ENCODE results near the gene RPP40. TPM values are rescaled to one million over a fixed set of nuclear protein-coding genes. Genes with fewer than 3 reads are reported as not detected.

The RPP40 gene
- total RNA-seq, 2 experiments from 2014 or later, result 12.2 to 22.7 TPM

DNA sequence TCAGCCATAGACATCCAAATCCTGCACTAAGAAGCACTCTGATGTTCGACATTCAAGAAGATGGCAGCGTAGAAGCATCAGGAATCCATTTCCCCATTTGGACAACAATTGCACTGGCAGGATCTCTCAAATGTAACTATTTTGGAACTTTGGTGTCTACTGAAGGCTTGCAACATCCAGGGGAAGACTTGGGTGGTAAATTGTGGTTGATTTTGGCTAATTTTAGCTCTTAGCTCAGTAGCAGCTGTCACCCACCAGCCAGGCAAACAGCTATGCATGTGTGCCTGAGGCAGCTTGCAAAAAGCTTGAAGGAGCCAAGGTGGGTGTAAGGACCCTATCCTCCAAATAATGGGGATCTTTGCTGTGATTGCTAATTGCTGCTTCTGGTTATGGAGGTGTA is 46.2 kb upstream of the RPP40 start:
- no peaks in the 10 kb centered on the region for H4K20me1 ChIP-seq (ENCODE audit: insufficient read depth, low read length)
- no peaks in the 10 kb centered on the region for H3K79me2 ChIP-seq (ENCODE audit: insufficient read depth, low read depth, low read length)
- no peak overlapping the region for H3K4me3 ChIP-seq (ENCODE audit: low read depth, low read length, poor library complexity, severe bottlenecking)
- peaks cover 12% of the 10 kb centered on the region; the same call in 1 of the 2 replicates for H3K9me3 ChIP-seq (ENCODE audit: low read length)
- BruUV-seq (replicated peaks), result no TSS peak
- ChIA-PET CTCF (ENCODE audit: unreplicated experiment) (no interaction called here), POLR2A (no interaction called here)
- H3K4me2 ChIP-seq (ENCODE audit: low read length), result no peak overlapping the region
- DNase-seq (ENCODE audit: low spot score), result no peak
- no peak overlapping the region for H2AFZ ChIP-seq (ENCODE audit: low read length)
- H3K36me3 ChIP-seq (ENCODE audit: insufficient read depth, low read length), result no peaks in the 10 kb centered on the region
- intact Hi-C loops (cut with micrococcal nuclease; ENCODE audit: unreplicated experiment), result no loop called here
- no peak overlapping the region for H3K27ac ChIP-seq (ENCODE audit: low read depth, low read length, poor library complexity, severe bottlenecking)
- H3K4me1 ChIP-seq (ENCODE audit: insufficient read depth, low read length, poor library complexity, severe bottlenecking), result no peaks in the 10 kb centered on the region
- TF ChIP-seq EZH2phosphoT487 (IDR thresholded peaks at IDR 0.05; ENCODE audit: borderline replicate concordance, low read depth, low read length), result no peak
- TF ChIP-seq, protein P1, sequence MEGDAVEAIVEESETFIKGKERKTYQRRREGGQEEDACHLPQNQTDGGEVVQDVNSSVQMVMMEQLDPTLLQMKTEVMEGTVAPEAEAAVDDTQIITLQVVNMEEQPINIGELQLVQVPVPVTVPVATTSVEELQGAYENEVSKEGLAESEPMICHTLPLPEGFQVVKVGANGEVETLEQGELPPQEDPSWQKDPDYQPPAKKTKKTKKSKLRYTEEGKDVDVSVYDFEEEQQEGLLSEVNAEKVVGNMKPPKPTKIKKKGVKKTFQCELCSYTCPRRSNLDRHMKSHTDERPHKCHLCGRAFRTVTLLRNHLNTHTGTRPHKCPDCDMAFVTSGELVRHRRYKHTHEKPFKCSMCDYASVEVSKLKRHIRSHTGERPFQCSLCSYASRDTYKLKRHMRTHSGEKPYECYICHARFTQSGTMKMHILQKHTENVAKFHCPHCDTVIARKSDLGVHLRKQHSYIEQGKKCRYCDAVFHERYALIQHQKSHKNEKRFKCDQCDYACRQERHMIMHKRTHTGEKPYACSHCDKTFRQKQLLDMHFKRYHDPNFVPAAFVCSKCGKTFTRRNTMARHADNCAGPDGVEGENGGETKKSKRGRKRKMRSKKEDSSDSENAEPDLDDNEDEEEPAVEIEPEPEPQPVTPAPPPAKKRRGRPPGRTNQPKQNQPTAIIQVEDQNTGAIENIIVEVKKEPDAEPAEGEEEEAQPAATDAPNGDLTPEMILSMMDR (conservative IDR thresholded peaks at IDR 0.05; ENCODE audit: low read length), result no peak
- H3K9me2 ChIP-seq (ENCODE audit: insufficient read depth, low read length), result no peaks in the 10 kb centered on the region

GRCh38 chr6:5046430-5046829 is 42.6 kb upstream of the RPP40 start:
- intact Hi-C loops (cut with micrococcal nuclease; ENCODE audit: unreplicated experiment), result no loop called here
- Histone ChIP-seq H3K4me1 (ENCODE audit: insufficient read depth, low read length, poor library complexity, severe bottlenecking) (no peaks in the 10 kb centered on the region), H3K9me3 (ENCODE audit: low read length) (peaks cover 9% of the 10 kb centered on the region; the same call in 1 of the 2 replicates), H3K36me3 (ENCODE audit: insufficient read depth, low read length) (no peaks in the 10 kb centered on the region), H3K4me3 (ENCODE audit: low read depth, low read length, poor library complexity, severe bottlenecking) (no peak overlapping the region), H3K9me2 (ENCODE audit: insufficient read depth, low read length) (no peaks in the 10 kb centered on the region), H3K27ac (ENCODE audit: low read depth, low read length, poor library complexity, severe bottlenecking) (no peak overlapping the region), H4K20me1 (ENCODE audit: insufficient read depth, low read length) (no peaks in the 10 kb centered on the region), H2AFZ (ENCODE audit: low read length) (no peak overlapping the region), H3K4me2 (ENCODE audit: low read length) (no peak overlapping the region), H3K79me2 (ENCODE audit: insufficient read depth, low read depth, low read length) (no peaks in the 10 kb centered on the region)
- no peak for DNase-seq (ENCODE audit: low spot score)
- no TSS peak for BruUV-seq (replicated peaks)
- ChIA-PET CTCF (ENCODE audit: unreplicated experiment) (no interaction called here), POLR2A (interaction anchor here (1.2 kb wide), 1 partner anchor 37 kb away, joined by 4 read pairs; no protein-coding TSS in a partner anchor)
- TF ChIP-seq, protein P1 (conservative IDR thresholded peaks at IDR 0.05; ENCODE audit: low read length), result no peak
- TF ChIP-seq EZH2phosphoT487 (IDR thresholded peaks at IDR 0.05; ENCODE audit: borderline replicate concordance, low read depth, low read length), result no peak

DNA sequence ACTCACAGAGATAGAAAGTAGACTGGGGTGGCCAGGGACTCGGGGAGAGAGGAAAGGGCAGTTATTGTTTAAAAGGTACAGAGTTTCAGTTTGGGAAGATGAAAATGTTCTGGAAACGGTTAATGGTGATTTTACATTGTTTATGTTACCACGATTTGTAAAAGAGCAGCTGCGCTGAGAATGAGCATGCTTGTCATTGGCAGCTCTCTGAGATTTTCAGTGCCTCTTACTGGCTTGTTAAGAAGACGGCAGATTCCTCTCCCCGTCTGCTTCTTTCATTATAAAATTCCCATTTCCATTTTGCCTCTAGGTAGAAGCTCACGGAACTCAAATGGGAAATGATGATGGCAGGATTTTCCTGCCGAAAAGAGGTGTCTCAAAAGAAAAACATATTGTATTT is 41.6 kb upstream of the RPP40 start:
- no peak for DNase-seq (ENCODE audit: low spot score)
- intact Hi-C loops (cut with micrococcal nuclease; ENCODE audit: unreplicated experiment), result no loop called here
- H3K4me2 ChIP-seq (ENCODE audit: low read length), result no peak overlapping the region
- no TSS peak for BruUV-seq (replicated peaks)
- H3K4me1 ChIP-seq (ENCODE audit: insufficient read depth, low read length, poor library complexity, severe bottlenecking), result no peaks in the 10 kb centered on the region
- H3K36me3 ChIP-seq (ENCODE audit: insufficient read depth, low read length), result no peaks in the 10 kb centered on the region
- CTCF ChIA-PET (ENCODE audit: unreplicated experiment), result no interaction called here
- no peak overlapping the region for H2AFZ ChIP-seq (ENCODE audit: low read length)
- TF ChIP-seq, protein P1 (conservative IDR thresholded peaks at IDR 0.05; ENCODE audit: low read length), result no peak
- no peak for TF ChIP-seq EZH2phosphoT487 (IDR thresholded peaks at IDR 0.05; ENCODE audit: borderline replicate concordance, low read depth, low read length)
- no peaks in the 10 kb centered on the region for H3K9me2 ChIP-seq (ENCODE audit: insufficient read depth, low read length)
- POLR2A ChIA-PET, result interaction anchor here (0.9 to 1.2 kb wide), 2 partner anchors 36 to 906 kb away, joined by 3 to 4 read pairs; no protein-coding TSS in a partner anchor
- no peak overlapping the region for H3K27ac ChIP-seq (ENCODE audit: low read depth, low read length, poor library complexity, severe bottlenecking)
- H4K20me1 ChIP-seq (ENCODE audit: insufficient read depth, low read length), result no peaks in the 10 kb centered on the region
- H3K9me3 ChIP-seq (ENCODE audit: low read length), result no peaks in the 10 kb centered on the region; the same call in 1 of the 2 replicates
- H3K79me2 ChIP-seq (ENCODE audit: insufficient read depth, low read depth, low read length), result no peaks in the 10 kb centered on the region
- H3K4me3 ChIP-seq (ENCODE audit: low read depth, low read length, poor library complexity, severe bottlenecking), result no peak overlapping the region

Data from OCI-LY7 (cell line).